Liver (tissue), 9 donors: ENCODE results near the gene AGPAT4. TPM values are rescaled to one million over a fixed set of nuclear protein-coding genes. Genes with fewer than 3 reads are reported as not detected.

ENCODE experiments used
- DNase-seq: peaks from one replicate; pipeline ENCODE4 v3.0.0-alpha.2; 2017; ENCODE audit warnings: low spot score
- H3K27ac ChIP-seq, 2 donors: one replicate each; pipeline ENCODE4 v1.7.0; 2013; ENCODE audit warnings: inconsistent platforms in 2 of 2, low read length in 2 of 2, control low read depth in 1 of 2, low read depth in 1 of 2, mild to moderate bottlenecking in 1 of 2
- H3K27me3 ChIP-seq, 4 donors: one replicate each; pipeline versions ENCODE4 v1.6.1 to v1.7.0; 2013; ENCODE audit warnings: low read length in 3 of 4, inconsistent platforms in 1 of 4, mild to moderate bottlenecking in 1 of 4, moderate library complexity in 1 of 4; ENCODE audit not compliant: control insufficient read depth in 4 of 4, insufficient read depth in 4 of 4
- H3K36me3 ChIP-seq, 4 donors: one replicate each; pipeline versions ENCODE4 v1.6.1 to v1.7.0; 2013; ENCODE audit warnings: low read length in 3 of 4, mild to moderate bottlenecking in 3 of 4, low read depth in 1 of 4, moderate library complexity in 1 of 4; ENCODE audit not compliant: control insufficient read depth in 4 of 4, insufficient read depth in 3 of 4
- H3K4me1 ChIP-seq, 4 donors: one replicate each; pipeline versions ENCODE4 v1.6.1 to v1.7.0; 2013; ENCODE audit warnings: low read length in 3 of 4, mild to moderate bottlenecking in 3 of 4, moderate library complexity in 1 of 4; ENCODE audit not compliant: control insufficient read depth in 4 of 4, insufficient read depth in 4 of 4
- H3K4me3 ChIP-seq, 3 donors: one replicate each; pipeline versions ENCODE4 v1.6.1 to v1.7.0; 2013; ENCODE audit warnings: low read length in 3 of 3, control low read depth in 1 of 3, low read depth in 1 of 3, mild to moderate bottlenecking in 1 of 3
- H3K9ac ChIP-seq, 2 donors: one replicate each; pipeline ENCODE4 v1.7.0; 2013; ENCODE audit warnings: low read length in 2 of 2, mild to moderate bottlenecking in 2 of 2, moderate library complexity in 2 of 2, control low read depth in 1 of 2, low read depth in 1 of 2
- H3K9me3 ChIP-seq, 4 donors: one replicate each; pipeline versions ENCODE4 v1.6.1 to v1.7.0; 2013; ENCODE audit warnings: low read length in 3 of 4; ENCODE audit not compliant: control insufficient read depth in 4 of 4
- EGR1 ChIP-seq, 2 donors: IDR thresholded peaks; 2 replicates each; pipeline ENCODE4 v1.6.1; 2016 to 2018; ENCODE audit warnings: antibody characterized with exemption in 2 of 2, low read depth in 2 of 2
- FOXA1 ChIP-seq: IDR thresholded peaks from 2 replicates; pipeline ENCODE4 v1.6.1; 2016; ENCODE audit warnings: antibody characterized with exemption
- TAF1 ChIP-seq: conservative IDR thresholded peaks from 2 replicates; pipeline ENCODE4 v1.6.1; 2016; ENCODE audit warnings: antibody characterized with exemption, mild to moderate bottlenecking
- WGBS: extraction: QIAGEN DNeasy Blood & Tissue Kit; methylation state at CpG from one replicate; pipeline ENCODE4 v1.1.7; 2013; 5-methylcytosine and 5-hydroxymethylcytosine counted together
- polyA plus RNA-seq, 2 donors: library from polyadenylated mRNA; stranded (reverse) in 1 of 2; unstranded in 1 of 2; fragments of 200-250 nt in 1 of 2; fragments of >200 nt in 1 of 2; fragmentation: Nextera tagmentation in 1 of 2; extraction: Ambion mirVana in 1 of 2; gene quantifications; one replicate each; pipeline versions ENCODE4 v1.2.1 to v1.2.3, GENCODE V29; 2013 to 2015
- total RNA-seq, 2 donors: library from RNA; depleted of rRNA; stranded (reverse); fragments of >200 nt; gene quantifications; one replicate each; pipeline ENCODE4 v1.2.3, GENCODE V29; 2014
- TF ChIP-seq, protein P1 (sequence below): IDR thresholded peaks from 2 replicates; pipeline ENCODE4 v1.6.1; 2016; ENCODE audit warnings: antibody characterized with exemption, mild to moderate bottlenecking
- TF ChIP-seq, protein P2 (sequence below): IDR thresholded peaks from 2 replicates; pipeline ENCODE4 v1.6.1; 2016; ENCODE audit warnings: antibody characterized with exemption
- TF ChIP-seq, protein P3 (sequence below): fragments of 150-350 bp; IDR thresholded peaks from 2 replicates; pipeline ENCODE4 v1.5.1; 2017; ENCODE audit warnings: improper control_type of control experiment, low read depth, low read length; ENCODE audit not compliant: missing input control
- TF ChIP-seq, protein P4 (sequence below): IDR thresholded peaks from 2 replicates; pipeline ENCODE4 v1.6.1; 2016; ENCODE audit warnings: antibody characterized with exemption
- donor health status: healthy.
- donor health status: healthy.
- donor health status: healthy.
- donor health status: healthy.
- donor health status: healthy.

Gene AGPAT4
- total and polyA plus RNA-seq, 4 donors: 0.44 to 17.5 (median 0.69) TPM

DNA sequence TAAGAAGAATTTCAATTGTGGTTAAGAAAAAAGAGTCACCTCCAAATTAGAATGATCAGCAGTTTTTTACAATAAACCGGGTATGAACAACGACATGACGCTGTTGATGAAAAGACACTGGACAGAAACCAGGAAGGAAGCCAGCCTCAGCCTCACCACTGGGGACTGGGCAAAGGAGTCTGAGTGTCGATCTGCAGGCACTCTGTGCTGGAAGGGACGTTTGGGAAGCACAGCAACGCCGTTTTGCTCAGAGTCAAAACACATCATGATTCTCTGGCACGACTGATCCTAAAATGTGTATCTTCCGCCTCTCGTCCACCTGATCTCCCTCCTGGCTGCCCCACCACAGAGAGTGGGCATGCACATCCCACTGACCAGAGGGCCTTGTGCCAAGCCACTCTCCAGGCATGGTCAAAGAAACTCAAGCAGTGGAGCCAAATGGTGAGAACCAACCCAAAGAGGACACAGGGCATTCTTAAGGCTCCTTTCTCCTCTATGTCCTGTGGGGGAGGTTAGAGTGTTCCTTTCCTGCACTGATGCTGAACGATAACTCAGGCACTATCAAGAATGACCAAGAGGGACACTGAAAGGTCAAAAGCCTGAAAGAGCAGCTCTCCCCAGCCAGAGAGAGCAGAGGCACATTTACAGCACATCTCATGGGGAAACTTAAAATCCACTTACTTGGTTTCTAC, 68.8 kb downstream of the AGPAT4 start:
- WGBS: 73% methylated on average over 11 of the region's 11 CpGs
- Histone ChIP-seq H3K9me3 (no peaks in the 10 kb centered on the region), H3K27ac (no peak overlapping the region), H3K27me3 (no peaks in the 10 kb centered on the region), H3K36me3 (no peaks in the 10 kb centered on the region), H3K9ac (no peak overlapping the region), H3K4me3 (no peak overlapping the region), H3K4me1 (no peaks in the 10 kb centered on the region)
- no peak for DNase-seq
- TF ChIP-seq, protein P1, sequence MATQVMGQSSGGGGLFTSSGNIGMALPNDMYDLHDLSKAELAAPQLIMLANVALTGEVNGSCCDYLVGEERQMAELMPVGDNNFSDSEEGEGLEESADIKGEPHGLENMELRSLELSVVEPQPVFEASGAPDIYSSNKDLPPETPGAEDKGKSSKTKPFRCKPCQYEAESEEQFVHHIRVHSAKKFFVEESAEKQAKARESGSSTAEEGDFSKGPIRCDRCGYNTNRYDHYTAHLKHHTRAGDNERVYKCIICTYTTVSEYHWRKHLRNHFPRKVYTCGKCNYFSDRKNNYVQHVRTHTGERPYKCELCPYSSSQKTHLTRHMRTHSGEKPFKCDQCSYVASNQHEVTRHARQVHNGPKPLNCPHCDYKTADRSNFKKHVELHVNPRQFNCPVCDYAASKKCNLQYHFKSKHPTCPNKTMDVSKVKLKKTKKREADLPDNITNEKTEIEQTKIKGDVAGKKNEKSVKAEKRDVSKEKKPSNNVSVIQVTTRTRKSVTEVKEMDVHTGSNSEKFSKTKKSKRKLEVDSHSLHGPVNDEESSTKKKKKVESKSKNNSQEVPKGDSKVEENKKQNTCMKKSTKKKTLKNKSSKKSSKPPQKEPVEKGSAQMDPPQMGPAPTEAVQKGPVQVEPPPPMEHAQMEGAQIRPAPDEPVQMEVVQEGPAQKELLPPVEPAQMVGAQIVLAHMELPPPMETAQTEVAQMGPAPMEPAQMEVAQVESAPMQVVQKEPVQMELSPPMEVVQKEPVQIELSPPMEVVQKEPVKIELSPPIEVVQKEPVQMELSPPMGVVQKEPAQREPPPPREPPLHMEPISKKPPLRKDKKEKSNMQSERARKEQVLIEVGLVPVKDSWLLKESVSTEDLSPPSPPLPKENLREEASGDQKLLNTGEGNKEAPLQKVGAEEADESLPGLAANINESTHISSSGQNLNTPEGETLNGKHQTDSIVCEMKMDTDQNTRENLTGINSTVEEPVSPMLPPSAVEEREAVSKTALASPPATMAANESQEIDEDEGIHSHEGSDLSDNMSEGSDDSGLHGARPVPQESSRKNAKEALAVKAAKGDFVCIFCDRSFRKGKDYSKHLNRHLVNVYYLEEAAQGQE: no peak
- TF ChIP-seq EGR1 (IDR thresholded peaks at IDR 0.05; ENCODE audit: low read depth in 2 of 2): no peak

DNA sequence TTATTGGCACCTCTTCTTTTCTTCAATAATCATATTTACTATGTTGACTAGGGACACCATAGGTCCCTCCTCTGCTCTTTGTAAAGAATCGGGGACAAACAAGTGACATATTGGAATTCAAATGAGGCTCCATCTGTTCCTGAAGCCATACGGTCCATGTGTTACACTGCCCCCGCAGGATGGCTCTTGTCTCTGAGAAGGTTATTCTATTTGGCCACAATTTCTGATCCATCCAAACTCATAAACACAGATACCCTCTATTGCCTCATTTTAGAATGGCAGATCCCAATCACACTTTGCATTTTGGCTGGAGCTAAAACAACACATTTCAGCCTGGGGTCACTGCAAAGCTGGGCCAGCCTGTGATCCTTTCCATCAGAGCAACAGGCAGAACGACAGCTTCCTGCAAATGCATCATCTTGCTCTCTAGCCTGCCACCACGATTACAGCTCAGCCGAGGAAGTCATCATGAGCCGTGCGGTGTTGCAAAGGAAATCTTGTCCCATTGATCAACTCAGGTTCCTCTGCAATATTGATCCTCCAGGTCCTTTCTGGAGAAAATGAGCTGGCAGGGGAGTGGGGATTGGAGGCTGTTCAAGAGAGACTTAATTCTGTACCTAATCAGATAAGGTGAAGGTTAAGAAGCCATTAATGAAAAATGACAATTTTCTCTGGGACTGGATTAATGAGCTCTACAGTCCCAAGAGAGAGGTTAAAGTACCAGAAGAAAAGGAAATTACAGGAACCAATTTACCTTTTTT, 73.1 kb downstream of the AGPAT4 start:
- H3K27me3 ChIP-seq: no peaks in the 10 kb centered on the region
- no peaks in the 10 kb centered on the region for H3K36me3 ChIP-seq
- no peaks in the 10 kb centered on the region for H3K4me1 ChIP-seq
- WGBS: 77% methylated on average over 8 of the region's 8 CpGs
- no peaks in the 10 kb centered on the region for H3K9me3 ChIP-seq
- no peak overlapping the region for H3K4me3 ChIP-seq
- no peak overlapping the region for H3K27ac ChIP-seq
- no peak for DNase-seq
- TF ChIP-seq, protein P2, sequence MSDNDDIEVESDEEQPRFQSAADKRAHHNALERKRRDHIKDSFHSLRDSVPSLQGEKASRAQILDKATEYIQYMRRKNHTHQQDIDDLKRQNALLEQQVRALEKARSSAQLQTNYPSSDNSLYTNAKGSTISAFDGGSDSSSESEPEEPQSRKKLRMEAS: no peak
- TF ChIP-seq, protein P3, sequence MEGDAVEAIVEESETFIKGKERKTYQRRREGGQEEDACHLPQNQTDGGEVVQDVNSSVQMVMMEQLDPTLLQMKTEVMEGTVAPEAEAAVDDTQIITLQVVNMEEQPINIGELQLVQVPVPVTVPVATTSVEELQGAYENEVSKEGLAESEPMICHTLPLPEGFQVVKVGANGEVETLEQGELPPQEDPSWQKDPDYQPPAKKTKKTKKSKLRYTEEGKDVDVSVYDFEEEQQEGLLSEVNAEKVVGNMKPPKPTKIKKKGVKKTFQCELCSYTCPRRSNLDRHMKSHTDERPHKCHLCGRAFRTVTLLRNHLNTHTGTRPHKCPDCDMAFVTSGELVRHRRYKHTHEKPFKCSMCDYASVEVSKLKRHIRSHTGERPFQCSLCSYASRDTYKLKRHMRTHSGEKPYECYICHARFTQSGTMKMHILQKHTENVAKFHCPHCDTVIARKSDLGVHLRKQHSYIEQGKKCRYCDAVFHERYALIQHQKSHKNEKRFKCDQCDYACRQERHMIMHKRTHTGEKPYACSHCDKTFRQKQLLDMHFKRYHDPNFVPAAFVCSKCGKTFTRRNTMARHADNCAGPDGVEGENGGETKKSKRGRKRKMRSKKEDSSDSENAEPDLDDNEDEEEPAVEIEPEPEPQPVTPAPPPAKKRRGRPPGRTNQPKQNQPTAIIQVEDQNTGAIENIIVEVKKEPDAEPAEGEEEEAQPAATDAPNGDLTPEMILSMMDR: peak; percentile 2
- no peak for TF ChIP-seq TAF1
- TF ChIP-seq, protein P4, sequence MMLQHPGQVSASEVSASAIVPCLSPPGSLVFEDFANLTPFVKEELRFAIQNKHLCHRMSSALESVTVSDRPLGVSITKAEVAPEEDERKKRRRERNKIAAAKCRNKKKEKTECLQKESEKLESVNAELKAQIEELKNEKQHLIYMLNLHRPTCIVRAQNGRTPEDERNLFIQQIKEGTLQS: no peak
- H3K9ac ChIP-seq: no peak overlapping the region

DNA sequence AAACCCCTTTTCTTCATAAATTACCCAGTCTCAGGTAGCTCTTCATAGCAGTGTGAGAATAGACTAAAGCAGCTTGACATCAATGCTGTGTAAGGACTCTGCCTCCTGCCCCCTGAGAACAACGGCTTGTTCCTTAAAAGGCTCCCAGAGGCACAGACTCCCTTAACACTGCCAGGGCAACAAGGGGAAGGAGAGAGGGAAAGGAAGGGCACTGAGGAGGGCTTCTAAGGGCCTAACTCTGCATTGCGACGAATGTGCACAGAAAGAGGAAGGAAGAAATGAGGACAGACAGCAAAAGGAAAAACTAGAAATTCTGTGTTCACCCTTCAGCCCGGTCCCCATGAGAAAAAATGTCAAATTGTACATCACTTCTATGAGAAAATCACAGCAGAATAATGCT, 74.0 kb downstream of the AGPAT4 start:
- H3K27ac ChIP-seq: no peak overlapping the region
- H3K9ac ChIP-seq: no peak overlapping the region
- TF ChIP-seq TAF1 (no peak), FOXA1 (no peak)
- 84% methylated on average over 4 of the region's 4 CpGs for WGBS
- no peak overlapping the region for H3K4me3 ChIP-seq
- H3K4me1 ChIP-seq: no peaks in the 10 kb centered on the region
- no peak for DNase-seq
- no peaks in the 10 kb centered on the region for H3K9me3 ChIP-seq
- no peaks in the 10 kb centered on the region for H3K36me3 ChIP-seq
- no peaks in the 10 kb centered on the region for H3K27me3 ChIP-seq
